DMS 273 treated with DMSO at 0.1 percent for 48 hours (cell line): ENCODE measurements around the gene KRTAP4-1.
A peak's percentile ranks its signal among the peaks of the same experiment; 100 is the strongest.
"Not testable (repeated sequence)": the region's sequence is repeated elsewhere in the genome, so short reads cannot be mapped to it uniquely, and the experiment has no call there.

Source experiments
- DNase-seq: peaks from one replicate; lab custom pipeline; 2025; lab: John Stamatoyannopoulos, UW

KRTAP4-1 gene

GRCh38 chr17:41184480-41184961 is at the start of gene KRTAP4-1:
Gene KRTAP4-1, minus strand, starts transcription at chr17:41184911. Its CDS starts 57 bp downstream, at chr17:41184854.
- DNase-seq: no peak

GRCh38 chr17:41232399-41233105 is 47.8 kb upstream of the KRTAP4-1 start, which contains the start of gene KRTAP9-3:
Gene KRTAP9-3, plus strand, starts transcription at chr17:41232449. Its CDS starts 53 bp downstream, at chr17:41232502.
- DNase-seq: not testable (repeated sequence)

GRCh38 chr17:41231731-41232130 is 47.0 kb upstream of the KRTAP4-1 start:
- DNase-seq: no peak

GRCh38 chr17:41230094-41230493 is 45.4 kb upstream of the KRTAP4-1 start:
- no peak for DNase-seq

- not testable (repeated sequence) for DNase-seq
Observed at GRCh38 chr17:41226598-41227095, 41.9 kb upstream of the KRTAP4-1 start, which contains the start of gene KRTAP9-2. Gene KRTAP9-2, plus strand, starts transcription at chr17:41226648. Its CDS starts 7 bp downstream, at chr17:41226655.

- no peak for DNase-seq
Observed at GRCh38 chr17:41226051-41226450, 41.3 kb upstream of the KRTAP4-1 start.

GRCh38 chr17:41223821-41224220 is 39.1 kb upstream of the KRTAP4-1 start:
- no peak for DNase-seq

- no peak for DNase-seq
Observed at GRCh38 chr17:41215681-41216080, 31.0 kb upstream of the KRTAP4-1 start.

- DNase-seq: peak; percentile 29
Observed at GRCh38 chr17:41212524-41213169, 27.9 kb upstream of the KRTAP4-1 start.

- DNase-seq: no peak
Observed at GRCh38 chr17:41211845-41212466, 27.2 kb upstream of the KRTAP4-1 start.

- no peak for DNase-seq
Observed at GRCh38 chr17:41199421-41200078, 14.8 kb upstream of the KRTAP4-1 start.

- DNase-seq: no peak
Observed at GRCh38 chr17:41196068-41196467, 11.4 kb upstream of the KRTAP4-1 start.

- DNase-seq: no peak
Observed at GRCh38 chr17:41190328-41190727, 5.6 kb upstream of the KRTAP4-1 start.

- not testable (repeated sequence) for DNase-seq
Observed at GRCh38 chr17:41189837-41190318, 5.2 kb upstream of the KRTAP4-1 start, which contains the start of gene KRTAP9-1. Gene KRTAP9-1, plus strand, starts transcription at chr17:41189887. Its CDS starts 0 bp downstream, at chr17:41189887.

GRCh38 chr17:41186872-41187271 is 2.2 kb upstream of the KRTAP4-1 start:
- DNase-seq: no peak

- DNase-seq: no peak
Observed at GRCh38 chr17:41185001-41185400, 290 bp upstream of the KRTAP4-1 start.

- DNase-seq: no peak
Observed at GRCh38 chr17:41178843-41179616, 5.7 kb downstream of the KRTAP4-1 start.

- no peak for DNase-seq
Observed at GRCh38 chr17:41178341-41178740, 6.4 kb downstream of the KRTAP4-1 start.

GRCh38 chr17:41177727-41178271 is 6.9 kb downstream of the KRTAP4-1 start, which contains the start of gene KRTAP4-2:
Gene KRTAP4-2, minus strand, starts transcription at chr17:41178221. Its CDS starts 57 bp downstream, at chr17:41178164.
- DNase-seq: no peak

- no peak for DNase-seq
Observed at GRCh38 chr17:41176744-41177387, 7.8 kb downstream of the KRTAP4-1 start.
